ENCODE results near the gene MAGEA4. TPM values are rescaled to one million over a fixed set of nuclear protein-coding genes. Genes with fewer than 3 reads are reported as not detected.

MAGEA4 gene
- total RNA-seq, 1 experiment from 2014 or later, result not detected

DNA sequence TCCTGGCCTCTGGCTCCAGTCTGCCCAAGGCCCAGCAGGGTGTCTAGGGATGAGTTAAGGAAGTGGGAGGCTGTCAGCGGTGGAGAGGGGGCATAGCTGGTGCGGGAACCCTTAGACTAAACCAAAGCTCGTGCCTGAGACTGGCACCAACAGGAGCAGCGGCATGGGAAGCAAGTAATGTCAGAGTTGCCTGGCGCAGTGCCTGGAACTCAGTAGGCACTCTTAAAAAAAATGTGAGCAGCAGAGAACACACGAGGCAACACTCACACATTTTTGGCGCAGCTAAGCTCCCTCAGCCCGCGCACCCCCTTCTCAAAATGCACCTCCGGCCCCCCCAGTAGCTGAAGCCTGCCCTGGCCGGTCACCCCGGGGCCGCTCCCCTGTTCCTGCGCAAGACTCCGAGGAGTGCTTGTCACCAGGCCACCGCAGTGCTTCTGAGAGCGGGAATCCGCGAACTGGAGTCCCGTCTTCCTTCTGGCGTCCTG lies 61.2 kb downstream of the MAGEA4 start:
- Histone ChIP-seq H3K4me2 (ENCODE audit: low read depth, low read length, poor library complexity, severe bottlenecking) (no peak overlapping the region), H3K4me1 (ENCODE audit: low read length) (no peaks in the 10 kb centered on the region), H4K20me1 (ENCODE audit: insufficient read depth, low read depth, low read length) (no peaks in the 10 kb centered on the region), H3K9ac (ENCODE audit: low read length) (no peak overlapping the region), H3K27me3 (ENCODE audit: low read length) (no peaks in the 10 kb centered on the region), H3K4me3 (ENCODE audit: low read length) (no peak overlapping the region), H3K9me2 (replicated peaks; ENCODE audit: insufficient read depth, low read length) (no peaks in the 10 kb centered on the region), H2AFZ (ENCODE audit: low read length) (no peak overlapping the region), H3K27ac (ENCODE audit: low read length) (no peak overlapping the region), H3K9me3 (ENCODE audit: low read length) (no peaks in the 10 kb centered on the region), H3K36me3 (ENCODE audit: insufficient read depth, low read length) (no peaks in the 10 kb centered on the region), H3K79me2 (ENCODE audit: low read length) (no peaks in the 10 kb centered on the region)
- DNase-seq, result no peak

Other genes with a start within 250 kb of the MAGEA4 start
- not detected in 2 replicates for gene PRRG3, start 217.4 kb upstream of the MAGEA4 start, total RNA-seq (2014; rRNA removed; shearing (Covaris generic); ENCODE audit: low replicate concordance)
- not detected in 2 replicates for gene FATE1, start 196.9 kb upstream of the MAGEA4 start, total RNA-seq (2014; rRNA removed; shearing (Covaris generic); ENCODE audit: low replicate concordance)
- gene CNGA2, start 178.1 kb upstream of the MAGEA4 start, total RNA-seq (2014; rRNA removed; shearing (Covaris generic); ENCODE audit: low replicate concordance), result not detected in 2 replicates
- not detected in 2 replicates for gene GABRE, start 61.8 kb downstream of the MAGEA4 start, total RNA-seq (2014; rRNA removed; shearing (Covaris generic); ENCODE audit: low replicate concordance)
- gene MAGEA10, start 225.7 kb downstream of the MAGEA4 start, total RNA-seq (2014; rRNA removed; shearing (Covaris generic); ENCODE audit: low replicate concordance), result not detected in 2 replicates

Data from Karpas-422 (cell line).